Stimulated activated CD8-positive, alpha-beta memory T cell treated with anti-CD3 and anti-CD28 coated beads, Interleukin-15, amount 100 ng/mL, for 48 hours (primary cell): ENCODE data around the gene TP73.

Source experiments
- DNase-seq, 2 donors: peaks; one replicate each; pipeline ENCODE4 v3.0.0-alpha.2; 2020; ENCODE audit warnings: low read depth in 2 of 2

Gene TP73

GRCh38 chr1:3653286-3653618 is 936 bp downstream of the TP73 start:
- DNase-seq: no peak

GRCh38 chr1:3654549-3655281 is 2.4 kb downstream of the TP73 start:
- no peak for DNase-seq

GRCh38 chr1:3656450-3657095 is 4.3 kb downstream of the TP73 start:
- no peak for DNase-seq

- DNase-seq: no peak
These were observed 4.8 kb downstream of the TP73 start for GRCh38 chr1:3657096-3657475.

- no peak for DNase-seq
These were observed 5.4 kb downstream of the TP73 start for GRCh38 chr1:3657578-3658230.

- DNase-seq: no peak
These were observed 5.9 kb downstream of the TP73 start for GRCh38 chr1:3658231-3658615.

GRCh38 chr1:3659093-3659492 is 6.8 kb downstream of the TP73 start:
- DNase-seq: no peak

GRCh38 chr1:3660704-3661103 is 8.4 kb downstream of the TP73 start:
- DNase-seq: no peak

GRCh38 chr1:3661631-3662030 is 9.3 kb downstream of the TP73 start:
- no peak for DNase-seq

- DNase-seq: no peak
These were observed 9.9 kb downstream of the TP73 start for GRCh38 chr1:3662080-3662671.

- no peak for DNase-seq
These were observed 11.8 kb downstream of the TP73 start for GRCh38 chr1:3663999-3664699.

GRCh38 chr1:3664700-3665375 is 12.5 kb downstream of the TP73 start:
- DNase-seq: no peak

- DNase-seq: no peak
These were observed 15.8 kb downstream of the TP73 start for GRCh38 chr1:3668148-3668547.

- DNase-seq: no peak
These were observed 16.4 kb downstream of the TP73 start for GRCh38 chr1:3668585-3669300.

GRCh38 chr1:3669421-3669821 is 17.1 kb downstream of the TP73 start:
- no peak for DNase-seq

GRCh38 chr1:3669971-3670431 is 17.7 kb downstream of the TP73 start:
- no peak for DNase-seq

GRCh38 chr1:3670823-3671265 is 18.5 kb downstream of the TP73 start:
- DNase-seq: no peak

- DNase-seq: no peak
These were observed 19.3 kb downstream of the TP73 start for GRCh38 chr1:3671371-3672180.

GRCh38 chr1:3672231-3672970 is 20.1 kb downstream of the TP73 start:
- DNase-seq: no peak
